OCI-LY1 (cell line): Measurements from ENCODE around the gene MYH7.

Source experiments
- EZH2 ChIP-seq: fragments of 200-600 bp; sonication (generic), shearing (Covaris generic); IDR thresholded peaks from 2 replicates; pipeline ENCODE4 v1.8.0; 2017; ENCODE audit warnings: borderline replicate concordance, mixed run types, mild to moderate bottlenecking, antibody characterized with exemption, low read length, moderate library complexity, mixed read lengths
- TF ChIP-seq, protein P1 (sequence below): fragments of 200-600 bp; sonication (generic), shearing (Covaris generic); IDR thresholded peaks from 2 replicates; pipeline ENCODE4 v1.5.1; 2017; ENCODE audit warnings: mild to moderate bottlenecking, antibody characterized with exemption, low read length, moderate library complexity, mixed read lengths

DNA sequence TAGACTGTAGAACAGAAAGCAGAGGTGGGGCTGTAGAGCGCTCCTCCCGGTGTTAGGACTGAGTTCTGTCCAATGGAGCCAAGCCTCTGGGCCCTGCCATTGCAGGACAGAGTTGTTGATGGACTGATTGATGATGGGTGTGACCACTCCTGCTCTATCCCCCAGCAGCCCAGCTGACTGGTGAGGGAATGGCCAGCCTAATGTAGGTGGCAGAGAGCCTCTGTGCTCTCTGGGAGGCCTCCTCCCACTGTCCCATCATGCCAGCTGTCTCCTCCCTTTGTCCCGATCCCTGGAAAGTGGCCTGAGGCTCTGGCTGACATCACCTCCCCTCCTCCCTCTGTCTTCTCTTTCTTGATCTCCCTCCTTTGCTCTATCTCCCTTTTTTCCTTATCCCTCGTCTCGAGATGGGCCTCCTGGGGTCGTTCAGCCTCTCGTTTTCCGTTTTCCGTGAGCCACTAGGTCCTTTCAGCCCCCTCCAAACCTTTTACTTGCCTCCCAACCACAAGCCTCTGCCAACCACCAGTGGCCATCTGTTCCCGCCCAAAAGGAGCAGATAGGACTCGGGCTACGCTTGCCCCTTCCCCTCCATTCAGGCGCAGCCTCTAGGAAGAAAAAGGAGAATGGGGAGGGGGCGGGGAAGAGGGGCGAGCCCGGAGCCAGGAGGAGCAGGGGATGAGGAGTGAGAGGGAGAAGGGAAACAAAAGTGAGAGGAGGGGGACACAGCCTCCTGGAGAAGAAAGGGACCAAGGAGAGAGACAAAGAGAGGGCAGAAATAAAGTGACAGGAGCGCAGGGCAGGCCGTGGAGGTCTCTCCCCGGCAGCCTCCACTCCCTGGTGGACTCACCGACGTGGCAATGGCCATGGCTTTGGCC is 71.1 kb downstream of the MYH7 start:
- TF ChIP-seq, protein P1, sequence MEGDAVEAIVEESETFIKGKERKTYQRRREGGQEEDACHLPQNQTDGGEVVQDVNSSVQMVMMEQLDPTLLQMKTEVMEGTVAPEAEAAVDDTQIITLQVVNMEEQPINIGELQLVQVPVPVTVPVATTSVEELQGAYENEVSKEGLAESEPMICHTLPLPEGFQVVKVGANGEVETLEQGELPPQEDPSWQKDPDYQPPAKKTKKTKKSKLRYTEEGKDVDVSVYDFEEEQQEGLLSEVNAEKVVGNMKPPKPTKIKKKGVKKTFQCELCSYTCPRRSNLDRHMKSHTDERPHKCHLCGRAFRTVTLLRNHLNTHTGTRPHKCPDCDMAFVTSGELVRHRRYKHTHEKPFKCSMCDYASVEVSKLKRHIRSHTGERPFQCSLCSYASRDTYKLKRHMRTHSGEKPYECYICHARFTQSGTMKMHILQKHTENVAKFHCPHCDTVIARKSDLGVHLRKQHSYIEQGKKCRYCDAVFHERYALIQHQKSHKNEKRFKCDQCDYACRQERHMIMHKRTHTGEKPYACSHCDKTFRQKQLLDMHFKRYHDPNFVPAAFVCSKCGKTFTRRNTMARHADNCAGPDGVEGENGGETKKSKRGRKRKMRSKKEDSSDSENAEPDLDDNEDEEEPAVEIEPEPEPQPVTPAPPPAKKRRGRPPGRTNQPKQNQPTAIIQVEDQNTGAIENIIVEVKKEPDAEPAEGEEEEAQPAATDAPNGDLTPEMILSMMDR = no peak
- no peak for TF ChIP-seq EZH2
